Mesothelial cell of epicardium (in vitro differentiated cells): Measurements from ENCODE around the gene PRDM16. TPM values are rescaled to one million over a fixed set of nuclear protein-coding genes. Genes with fewer than 3 reads are reported as not detected.

ENCODE experiments used
- DNase-seq, 2 experiments: peaks; one replicate each; pipeline ENCODE4 v3.0.0; 2021; ENCODE audit warnings: low spot score in 2 of 2; ENCODE audit not compliant: unreplicated experiment in 2 of 2
- H3K27ac Mint-ChIP-seq: 2 replicates; pipeline ENCODE4 v1.8.0; 2021; ENCODE audit warnings: mixed read lengths
- H3K27me3 Mint-ChIP-seq: 2 replicates; pipeline ENCODE4 v1.8.0; 2021; ENCODE audit warnings: low read depth, mixed read lengths
- H3K36me3 Mint-ChIP-seq: 2 replicates; pipeline ENCODE4 v1.8.0; 2021; ENCODE audit warnings: mixed read lengths
- H3K4me1 Mint-ChIP-seq: 2 replicates; pipeline ENCODE4 v1.8.0; 2021; ENCODE audit warnings: mixed read lengths
- H3K4me3 Mint-ChIP-seq: 2 replicates; pipeline ENCODE4 v1.8.0; 2021; ENCODE audit warnings: mild to moderate bottlenecking, moderate library complexity, mixed read lengths
- H3K9me3 Mint-ChIP-seq: 2 replicates; pipeline ENCODE4 v1.8.0; 2021; ENCODE audit warnings: mixed read lengths
- total RNA-seq: library from RNA; stranded (reverse); gene quantifications from 3 replicates; pipeline ENCODE4 v1.2.1, GENCODE V29; 2021
- TF ChIP-seq, protein P1 (sequence below): fragments of 200-600 bp; sonication (generic); IDR thresholded peaks from one replicate; pipeline ENCODE4 v1.5.0; 2021; ENCODE audit warnings: antibody characterized with exemption; ENCODE audit not compliant: unreplicated experiment

The PRDM16 gene
- total RNA-seq, 1 donor from 2014 or later = 1.4 TPM

DNA sequence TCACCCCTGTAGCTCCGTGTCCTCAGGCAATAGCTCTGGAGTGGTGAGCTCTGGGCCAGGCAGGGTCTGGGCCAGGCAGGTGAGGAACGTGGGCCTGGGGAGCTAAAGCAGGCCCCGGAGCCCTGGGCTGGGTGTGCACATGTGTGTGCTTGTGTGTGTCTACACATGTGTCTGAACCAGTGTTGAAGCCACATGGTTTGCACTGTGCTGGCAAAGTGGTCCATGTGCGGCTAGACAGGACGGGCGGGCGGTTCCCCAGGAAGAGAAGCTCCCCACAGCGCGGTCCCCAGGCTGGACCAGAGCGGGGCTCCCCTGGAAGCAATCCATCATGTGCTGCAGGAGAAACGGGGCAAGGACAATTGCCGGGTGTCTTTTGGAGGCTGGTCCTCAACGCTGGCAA lies 84.2 kb downstream of the PRDM16 start:
- Mint-ChIP-seq H3K27ac (no peak overlapping the region), H3K36me3 (no peaks in the 10 kb centered on the region), H3K4me3 (no peak overlapping the region), H3K9me3 (no peaks in the 10 kb centered on the region), H3K4me1 (no peaks in the 10 kb centered on the region), H3K27me3 (peaks cover 25% of the 10 kb centered on the region)
- DNase-seq = no peak
- TF ChIP-seq, protein P1, sequence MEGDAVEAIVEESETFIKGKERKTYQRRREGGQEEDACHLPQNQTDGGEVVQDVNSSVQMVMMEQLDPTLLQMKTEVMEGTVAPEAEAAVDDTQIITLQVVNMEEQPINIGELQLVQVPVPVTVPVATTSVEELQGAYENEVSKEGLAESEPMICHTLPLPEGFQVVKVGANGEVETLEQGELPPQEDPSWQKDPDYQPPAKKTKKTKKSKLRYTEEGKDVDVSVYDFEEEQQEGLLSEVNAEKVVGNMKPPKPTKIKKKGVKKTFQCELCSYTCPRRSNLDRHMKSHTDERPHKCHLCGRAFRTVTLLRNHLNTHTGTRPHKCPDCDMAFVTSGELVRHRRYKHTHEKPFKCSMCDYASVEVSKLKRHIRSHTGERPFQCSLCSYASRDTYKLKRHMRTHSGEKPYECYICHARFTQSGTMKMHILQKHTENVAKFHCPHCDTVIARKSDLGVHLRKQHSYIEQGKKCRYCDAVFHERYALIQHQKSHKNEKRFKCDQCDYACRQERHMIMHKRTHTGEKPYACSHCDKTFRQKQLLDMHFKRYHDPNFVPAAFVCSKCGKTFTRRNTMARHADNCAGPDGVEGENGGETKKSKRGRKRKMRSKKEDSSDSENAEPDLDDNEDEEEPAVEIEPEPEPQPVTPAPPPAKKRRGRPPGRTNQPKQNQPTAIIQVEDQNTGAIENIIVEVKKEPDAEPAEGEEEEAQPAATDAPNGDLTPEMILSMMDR = no peak

DNA sequence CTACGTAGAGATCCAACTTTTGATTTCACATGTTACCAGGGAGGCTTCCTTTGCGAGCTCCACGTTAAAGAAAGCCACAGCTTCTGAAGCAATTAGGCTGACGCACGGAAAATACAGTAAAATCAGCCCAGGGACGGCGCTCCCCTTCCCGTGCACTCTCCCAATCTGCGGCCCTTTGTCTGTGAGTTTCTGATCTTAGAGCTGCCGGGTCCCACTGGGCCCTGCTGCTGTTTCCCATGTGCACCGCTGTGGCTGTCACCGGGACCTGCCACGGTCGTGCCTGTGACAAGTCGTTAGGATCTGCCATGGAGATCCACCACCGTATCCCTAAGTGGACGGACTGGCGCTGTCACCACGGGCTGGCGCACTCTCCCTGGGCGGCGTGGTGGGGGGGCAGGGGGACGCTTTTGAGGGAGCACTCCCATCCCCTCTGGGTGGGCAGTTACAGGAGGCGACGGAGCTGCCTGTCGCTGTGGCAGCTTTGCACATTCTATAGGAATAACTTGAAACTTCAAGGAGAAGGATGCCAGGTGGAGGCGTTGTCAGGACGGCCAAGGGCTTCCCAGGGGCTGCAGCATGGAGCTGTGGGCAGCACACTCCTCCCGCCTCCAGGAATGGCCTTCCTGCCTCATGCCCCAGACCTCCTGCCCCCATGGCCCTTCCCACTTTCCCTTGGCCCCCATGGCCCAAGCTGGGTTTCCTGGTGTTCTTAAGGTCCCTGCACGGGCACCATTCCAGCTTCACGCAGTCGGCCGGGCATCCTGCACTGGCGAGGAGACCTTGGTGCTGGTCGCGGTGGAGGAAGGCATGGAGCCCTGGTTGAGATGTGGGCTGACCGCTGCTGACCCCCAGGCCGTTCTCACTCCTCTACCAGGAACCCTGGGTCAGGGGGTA lies 85.1 kb downstream of the PRDM16 start:
- Mint-ChIP-seq H3K36me3 (no peaks in the 10 kb centered on the region), H3K27ac (no peak overlapping the region), H3K4me3 (no peak overlapping the region), H3K27me3 (peaks cover 22% of the 10 kb centered on the region), H3K4me1 (no peaks in the 10 kb centered on the region), H3K9me3 (no peaks in the 10 kb centered on the region)
- DNase-seq = no peak
- TF ChIP-seq, protein P1 = no peak

DNA sequence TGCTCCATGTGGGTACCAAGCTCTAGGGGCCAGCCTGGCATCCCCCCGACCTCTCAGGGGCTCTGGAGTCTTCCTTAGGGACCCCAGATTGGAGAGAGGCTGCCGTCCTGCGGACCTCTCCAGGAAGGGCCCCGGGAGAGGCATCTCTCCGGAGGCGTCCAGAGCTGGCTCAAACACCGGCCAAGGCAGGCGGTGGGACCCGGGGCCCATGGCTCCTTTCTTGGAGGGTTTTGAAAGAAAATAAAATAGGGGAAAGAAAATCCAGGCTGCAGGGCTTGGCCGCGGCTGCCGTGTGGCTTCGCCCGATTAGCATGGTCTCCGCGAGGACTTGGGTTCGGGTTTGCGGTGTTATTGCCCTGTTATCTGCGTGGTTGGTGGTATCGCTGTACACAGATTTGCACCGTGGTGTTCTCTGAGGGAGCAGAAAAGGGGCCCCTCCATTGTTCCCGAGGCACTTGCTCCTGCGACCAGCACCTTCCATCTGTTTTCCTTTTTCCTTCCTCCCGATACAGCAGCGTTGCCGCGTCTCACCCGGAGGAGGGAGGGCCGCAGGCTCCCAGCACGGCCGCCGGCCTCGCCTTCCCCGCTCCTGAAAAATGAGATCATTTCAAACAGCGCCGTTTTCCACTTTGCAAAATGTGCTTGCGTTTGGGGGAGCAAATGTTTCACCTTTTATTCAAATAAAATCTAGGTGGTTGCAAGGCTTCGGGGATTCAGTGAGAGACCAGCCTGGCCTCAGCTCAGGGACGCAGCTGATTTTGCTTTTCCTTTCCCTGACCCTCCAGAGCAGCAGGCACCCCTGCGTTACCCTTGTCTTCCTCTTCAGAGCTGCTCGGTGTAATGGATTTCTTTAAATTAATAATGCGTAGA lies 86.3 kb downstream of the PRDM16 start:
- no peak for DNase-seq
- peaks cover 22% of the 10 kb centered on the region for H3K27me3 Mint-ChIP-seq
- no peaks in the 10 kb centered on the region for H3K36me3 Mint-ChIP-seq
- TF ChIP-seq, protein P1 = no peak
- no peak overlapping the region for H3K27ac Mint-ChIP-seq
- no peaks in the 10 kb centered on the region for H3K4me1 Mint-ChIP-seq
- no peak overlapping the region for H3K4me3 Mint-ChIP-seq
- no peaks in the 10 kb centered on the region for H3K9me3 Mint-ChIP-seq

DNA sequence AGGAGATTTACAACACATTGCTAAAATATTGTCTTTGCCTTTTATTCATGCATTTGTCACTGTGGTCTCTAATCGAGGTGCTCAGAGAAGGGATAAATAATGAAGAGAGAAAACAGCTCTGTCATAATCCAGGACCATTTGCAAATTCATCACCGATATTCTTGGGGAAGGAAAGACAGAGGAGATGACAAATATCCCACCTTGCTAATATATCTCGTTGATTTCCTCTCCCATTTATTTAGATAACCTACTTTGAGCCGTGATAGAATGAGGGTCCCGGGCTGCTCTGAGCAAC lies 86.9 kb downstream of the PRDM16 start:
- peaks cover 22% of the 10 kb centered on the region for H3K27me3 Mint-ChIP-seq
- DNase-seq = no peak
- no peaks in the 10 kb centered on the region for H3K4me1 Mint-ChIP-seq
- H3K4me3 Mint-ChIP-seq = no peak overlapping the region
- H3K27ac Mint-ChIP-seq = no peak overlapping the region
- TF ChIP-seq, protein P1 = no peak
- no peaks in the 10 kb centered on the region for H3K9me3 Mint-ChIP-seq
- H3K36me3 Mint-ChIP-seq = no peaks in the 10 kb centered on the region

DNA sequence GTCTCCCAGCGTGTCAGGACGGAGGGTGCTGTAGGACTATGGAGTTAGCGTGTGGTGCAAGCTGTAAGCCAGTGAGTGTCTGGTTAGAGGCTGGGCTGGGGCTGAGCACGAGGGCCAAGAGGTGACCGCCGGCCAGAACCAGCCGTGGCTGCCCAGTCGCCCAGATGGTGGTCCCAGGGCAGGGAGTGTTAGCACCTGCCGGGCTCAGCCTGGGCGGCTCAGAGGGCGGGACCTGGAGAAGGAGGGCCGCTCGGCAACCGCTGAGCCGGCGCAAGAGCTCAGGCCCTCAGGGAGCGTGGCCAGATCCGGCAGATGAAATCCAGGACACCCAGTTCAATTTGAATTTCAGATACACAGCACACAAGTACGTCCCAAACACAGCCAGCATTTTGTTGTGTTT lies 87.9 kb downstream of the PRDM16 start:
- Mint-ChIP-seq H3K27ac (no peak overlapping the region), H3K4me3 (no peak overlapping the region), H3K27me3 (peaks cover 20% of the 10 kb centered on the region), H3K36me3 (no peaks in the 10 kb centered on the region), H3K9me3 (no peaks in the 10 kb centered on the region), H3K4me1 (no peaks in the 10 kb centered on the region)
- TF ChIP-seq, protein P1 = no peak
- DNase-seq = no peak
